H9 (cell line): Measurements from ENCODE around the gene TMEM184A. TPM values are rescaled to one million over a fixed set of nuclear protein-coding genes. Genes with fewer than 3 reads are reported as not detected.

Source experiments
- DNase-seq: peaks from one replicate; pipeline ENCODE4 v3.0.0-alpha.2; 2017
- H2AFZ ChIP-seq: one replicate; pipeline ENCODE4 v1.6.1; 2013; ENCODE audit warnings: mild to moderate bottlenecking, low read length, control low read depth, moderate library complexity
- H2AK5ac ChIP-seq: 2 replicates; pipeline ENCODE4 v1.6.1; 2013; ENCODE audit warnings: low read length, control low read depth, mixed read lengths; ENCODE audit not compliant: insufficient read length
- H2BK120ac ChIP-seq: one replicate; pipeline ENCODE4 v1.6.1; 2013; ENCODE audit warnings: low read depth, mild to moderate bottlenecking, low read length, control low read depth, inconsistent platforms; ENCODE audit not compliant: poor library complexity, severe bottlenecking
- H2BK12ac ChIP-seq: 2 replicates; pipeline ENCODE4 v1.6.1; 2013; ENCODE audit warnings: low read length, control low read depth, mixed read lengths, low read depth; ENCODE audit not compliant: insufficient read length
- H2BK15ac ChIP-seq: 2 replicates; pipeline ENCODE4 v1.6.1; 2013; ENCODE audit warnings: low read depth, low read length, control low read depth
- H2BK20ac ChIP-seq: one replicate; pipeline ENCODE4 v1.6.1; 2013; ENCODE audit warnings: low read depth, mild to moderate bottlenecking, low read length, control low read depth, inconsistent platforms; ENCODE audit not compliant: poor library complexity, severe bottlenecking
- H2BK5ac ChIP-seq: 2 replicates; pipeline ENCODE4 v1.6.1; 2013; ENCODE audit warnings: low read length, control low read depth, mixed read lengths; ENCODE audit not compliant: insufficient read length
- H3K14ac ChIP-seq: 2 replicates; pipeline ENCODE4 v1.6.1; 2013; ENCODE audit warnings: low read length, control low read depth; ENCODE audit not compliant: insufficient read depth
- H3K18ac ChIP-seq: 2 replicates; pipeline ENCODE4 v1.6.1; 2013; ENCODE audit warnings: low read depth, mild to moderate bottlenecking, mixed read lengths, low read length, control low read depth; ENCODE audit not compliant: insufficient read length
- H3K23ac ChIP-seq: 2 replicates; pipeline ENCODE4 v1.6.1; 2013; ENCODE audit warnings: low read length, control low read depth, mixed read lengths, low read depth; ENCODE audit not compliant: insufficient read length
- H3K23me2 ChIP-seq: 2 replicates; pipeline ENCODE4 v1.6.1; 2013; ENCODE audit warnings: low read depth, mild to moderate bottlenecking, mixed read lengths, low read length, control low read depth; ENCODE audit not compliant: insufficient read length, poor library complexity, severe bottlenecking
- H3K27ac ChIP-seq: 2 replicates; pipeline ENCODE4 v1.5.1; 2013; ENCODE audit warnings: low read length, control low read depth, mixed read lengths, low read depth; ENCODE audit not compliant: insufficient read length
- H3K27me3 ChIP-seq: 2 replicates; pipeline ENCODE4 v1.6.1; 2013; ENCODE audit warnings: low read length, control low read depth, inconsistent platforms; ENCODE audit not compliant: insufficient read depth
- H3K4ac ChIP-seq: 2 replicates; pipeline ENCODE4 v1.6.1; 2013; ENCODE audit warnings: low read depth, mild to moderate bottlenecking, control low read depth, inconsistent platforms, low read length, moderate library complexity
- H3K4me1 ChIP-seq: 2 replicates; pipeline ENCODE4 v1.6.1; 2013; ENCODE audit warnings: low read length, control low read depth, inconsistent platforms; ENCODE audit not compliant: insufficient read depth
- H3K4me2 ChIP-seq: 2 replicates; pipeline ENCODE4 v1.6.1; 2013; ENCODE audit warnings: low read length, control low read depth, mixed read lengths; ENCODE audit not compliant: insufficient read length, insufficient read depth
- H3K56ac ChIP-seq: 2 replicates; pipeline ENCODE4 v1.6.1; 2013; ENCODE audit warnings: low read depth, mild to moderate bottlenecking, mixed read lengths, low read length, control low read depth; ENCODE audit not compliant: insufficient read length
- H3K79me1 ChIP-seq: 2 replicates; pipeline ENCODE4 v1.6.1; 2013; ENCODE audit warnings: low read depth, mild to moderate bottlenecking, moderate library complexity, low read length, control low read depth, inconsistent platforms; ENCODE audit not compliant: insufficient read depth, poor library complexity, severe bottlenecking
- H3K79me2 ChIP-seq: 2 replicates; pipeline ENCODE4 v1.6.1; 2013; ENCODE audit warnings: low read length, control low read depth, inconsistent platforms; ENCODE audit not compliant: insufficient read depth
- H3K9ac ChIP-seq: 2 replicates; pipeline ENCODE4 v1.6.1; 2013; ENCODE audit warnings: low read length, control low read depth, mixed read lengths; ENCODE audit not compliant: insufficient read length; ENCODE audit errors: extremely low read depth
- H3K9me3 ChIP-seq: one replicate; pipeline ENCODE4 v1.6.1; 2013; ENCODE audit warnings: low read depth, low read length, inconsistent platforms; ENCODE audit not compliant: control insufficient read depth
- H3T11ph ChIP-seq: one replicate; pipeline ENCODE4 v1.6.1; 2013; ENCODE audit warnings: mild to moderate bottlenecking, low read length, control low read depth, inconsistent platforms
- H4K20me1 ChIP-seq: one replicate; pipeline ENCODE4 v1.6.1; 2013; ENCODE audit not compliant: control insufficient read depth, insufficient read length, insufficient read depth
- H4K5ac ChIP-seq: 2 replicates; pipeline ENCODE4 v1.6.1; 2013; ENCODE audit warnings: low read depth, mild to moderate bottlenecking, mixed read lengths, low read length, control low read depth; ENCODE audit not compliant: insufficient read length
- H4K8ac ChIP-seq: replicated peaks from 2 replicates; pipeline ENCODE4 v1.6.1; 2013; ENCODE audit warnings: low read length, control low read depth, mixed read lengths, low read depth; ENCODE audit not compliant: insufficient read length
- H4K91ac ChIP-seq: 2 replicates; pipeline ENCODE4 v1.6.1; 2013; ENCODE audit warnings: low read depth, mild to moderate bottlenecking, moderate library complexity, mixed read lengths, low read length, control low read depth; ENCODE audit not compliant: insufficient read length
- H3K27ac Mint-ChIP-seq, 3 experiments: 2 replicates in 2 of 3; 3 replicates in 1 of 3; pipeline ENCODE4 v1.8.0; 2020 to 2021; ENCODE audit warnings: mixed read lengths in 3 of 3, mild to moderate bottlenecking in 1 of 3, moderate library complexity in 1 of 3
- H3K27me3 Mint-ChIP-seq: 2 replicates; pipeline ENCODE4 v1.8.0; 2021; ENCODE audit warnings: low read depth, mild to moderate bottlenecking, moderate library complexity, mixed read lengths
- H3K36me3 Mint-ChIP-seq, 3 experiments: 2 replicates in 2 of 3; 3 replicates in 1 of 3; pipeline ENCODE4 v1.8.0; 2020 to 2021; ENCODE audit warnings: low read depth in 3 of 3, mixed read lengths in 3 of 3; ENCODE audit not compliant: insufficient read depth in 1 of 3
- H3K4me1 Mint-ChIP-seq, 2 experiments: 2 replicates each; pipeline ENCODE4 v1.8.0; 2020; ENCODE audit warnings: mixed read lengths in 2 of 2
- H3K4me3 Mint-ChIP-seq, 2 experiments: 2 replicates in 1 of 2; 3 replicates in 1 of 2; pipeline ENCODE4 v1.8.0; 2020 to 2021; ENCODE audit warnings: mild to moderate bottlenecking in 2 of 2, mixed read lengths in 2 of 2, moderate library complexity in 1 of 2
- H3K9me3 Mint-ChIP-seq, 2 experiments: 2 replicates in 1 of 2; 3 replicates in 1 of 2; pipeline ENCODE4 v1.8.0; 2020; ENCODE audit warnings: mild to moderate bottlenecking in 2 of 2, mixed read lengths in 2 of 2, moderate library complexity in 1 of 2
- CTCF ChIP-seq: fragments of 200-600 bp; sonication (generic); conservative IDR thresholded peaks from 3 replicates; pipeline ENCODE4 v1.8.0; 2021; ENCODE audit warnings: antibody characterized with exemption, mild to moderate bottlenecking
- WGBS: extraction: QIAGEN DNeasy Blood & Tissue Kit; methylation state at CpG from one replicate; pipeline ENCODE4 v1.1.7; 2013; ENCODE audit warnings: missing lambda C conversion rate, low lambda C conversion rate, mixed read lengths; ENCODE audit not compliant: insufficient read length; ENCODE audit errors: extremely low coverage; 5-methylcytosine and 5-hydroxymethylcytosine counted together
- total RNA-seq: library from RNA; stranded (reverse); gene quantifications from 2 replicates; pipeline ENCODE4 v1.2.1, GENCODE V29; 2021

Gene TMEM184A
- total RNA-seq, 1 experiment from 2014 or later, result 1.3 TPM

GRCh38 chr7:1597791-1598190, 41.8 kb upstream of the TMEM184A start:
- no peaks in the 10 kb centered on the region for H3K23me2 ChIP-seq
- H3T11ph ChIP-seq, result no peak overlapping the region
- no peak overlapping the region for H3K27ac ChIP-seq
- no peak for TF ChIP-seq CTCF
- H3K79me2 ChIP-seq, result no peaks in the 10 kb centered on the region
- H3K14ac ChIP-seq, result no peak overlapping the region
- H3K4ac ChIP-seq, result no peak overlapping the region
- H3K4me1 Mint-ChIP-seq, result peaks cover under 1 to 8% of the 10 kb centered on the region in 2 experiments; a peak in 3 of 4 replicates
- no peaks in the 10 kb centered on the region for H3K9me3 ChIP-seq
- no peak overlapping the region for H2AFZ ChIP-seq
- no peak overlapping the region for H2BK15ac ChIP-seq
- no peak overlapping the region for H2BK120ac ChIP-seq
- no peaks in the 10 kb centered on the region for H3K36me3 Mint-ChIP-seq
- H3K9me3 Mint-ChIP-seq, result no peaks in the 10 kb centered on the region
- H4K91ac ChIP-seq, result no peak overlapping the region
- no peak overlapping the region for H2AK5ac ChIP-seq
- no peak overlapping the region for H3K27ac Mint-ChIP-seq
- no peak for DNase-seq
- no peaks in the 10 kb centered on the region for H3K27me3 ChIP-seq
- H3K79me1 ChIP-seq, result no peaks in the 10 kb centered on the region
- no peak overlapping the region for H4K5ac ChIP-seq
- H3K27me3 Mint-ChIP-seq, result peaks cover 8% of the 10 kb centered on the region
- no peak overlapping the region for H3K4me2 ChIP-seq
- no peaks in the 10 kb centered on the region for H3K4me1 ChIP-seq
- H2BK20ac ChIP-seq, result no peak overlapping the region
- no peaks in the 10 kb centered on the region for H4K20me1 ChIP-seq
- no peak overlapping the region for H3K9ac ChIP-seq
- no peak overlapping the region for H2BK12ac ChIP-seq
- H3K4me3 Mint-ChIP-seq, result no peak overlapping the region
- H4K8ac ChIP-seq, result no peak overlapping the region
- H2BK5ac ChIP-seq, result no peak overlapping the region
- no peak overlapping the region for H3K23ac ChIP-seq
- WGBS, result no CpG with 5 or more reads among the region's 11 CpGs
- H3K56ac ChIP-seq, result no peak overlapping the region
- no peak overlapping the region for H3K18ac ChIP-seq
